MM.1S (cell line): ENCODE data around the gene HSPG2.

Source experiments
- CTCF ChIP-seq: fragments of 300-600 bp; sonication (generic); IDR thresholded peaks from 2 replicates; pipeline ENCODE4 v1.5.1; 2016; ENCODE audit warnings: antibody characterized with exemption, low read length, mixed read lengths
- EZH2 ChIP-seq: fragments of 300-600 bp; sonication (generic); optimal IDR thresholded peaks from 2 replicates; pipeline ENCODE3; 2017; ENCODE audit warnings: low read depth, mild to moderate bottlenecking, antibody characterized with exemption, low read length, mixed read lengths

DNA sequence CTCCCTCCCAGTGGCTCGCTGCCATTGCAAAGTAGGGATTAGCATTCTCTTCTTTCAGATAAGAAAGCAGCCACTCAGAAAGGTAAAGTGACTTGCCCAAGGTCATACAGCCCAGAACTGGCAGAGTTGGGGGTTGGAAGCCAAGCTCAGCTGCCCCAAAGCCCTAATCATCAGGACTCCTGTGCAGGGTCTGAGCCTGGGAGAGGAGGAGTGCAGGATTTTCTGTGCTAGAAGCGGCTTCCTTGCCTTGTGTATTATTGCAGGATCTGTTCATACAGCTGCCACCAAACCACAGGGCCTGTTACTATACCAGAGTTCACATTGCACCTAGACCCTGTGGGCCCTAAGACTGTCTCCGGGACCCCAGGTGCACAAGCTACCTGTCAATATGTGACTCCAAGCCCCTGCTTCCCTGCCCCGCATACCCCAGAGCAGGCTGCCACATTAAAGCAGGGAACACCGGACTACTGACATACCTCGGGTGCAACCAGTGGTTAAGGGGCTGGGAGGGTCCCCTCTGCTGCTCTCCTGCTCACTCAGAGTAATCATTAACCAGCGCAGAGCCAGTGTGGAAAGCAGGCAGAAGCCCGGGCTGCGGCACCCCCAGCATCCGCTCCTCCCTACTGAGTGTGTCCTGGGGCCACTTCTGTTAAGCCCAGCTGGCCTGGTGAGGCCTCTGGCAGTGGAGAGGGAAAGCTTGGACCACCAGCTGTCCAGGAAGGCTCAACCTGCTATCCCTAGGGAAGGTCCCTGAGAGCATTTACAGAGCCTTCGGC lies 15.8 kb downstream of the HSPG2 start:
- no peak for TF ChIP-seq CTCF
- TF ChIP-seq EZH2: no peak
